HepG2 (cell line): Measurements from ENCODE around the gene SLC4A8. TPM values are rescaled to one million over a fixed set of nuclear protein-coding genes. Genes with fewer than 3 reads are reported as not detected.

Experiments
- ADNP ChIP-seq: sonication (generic); formaldehyde crosslinking; IDR thresholded peaks from 2 replicates; pipeline ENCODE4 v1.4.0; 2020; ENCODE audit warnings: missing genetic modification reagents
- EED ChIP-seq: sonication (generic); formaldehyde crosslinking; IDR thresholded peaks from 2 replicates; pipeline ENCODE4 v1.5.0; 2020; ENCODE audit warnings: mild to moderate bottlenecking, missing genetic modification reagents
- FOSL2 ChIP-seq: sonication (generic); formaldehyde crosslinking; IDR thresholded peaks from 2 replicates; pipeline ENCODE4 v1.4.0; 2020; ENCODE audit warnings: missing genetic modification reagents
- HNF4G ChIP-seq, 2 experiments: sonication (generic) in 1 of 2; formaldehyde crosslinking in 1 of 2; IDR thresholded peaks; 2 replicates each; pipeline versions ENCODE4 v1.4.0 to v1.6.1; 2011 to 2020; ENCODE audit warnings: borderline replicate concordance in 2 of 2, low read depth in 2 of 2, mild to moderate bottlenecking in 2 of 2, low read length in 1 of 2, missing genetic modification reagents in 1 of 2, moderate library complexity in 1 of 2
- KLF9 ChIP-seq: IDR thresholded peaks from 2 replicates; pipeline ENCODE4 v1.6.1; 2016; ENCODE audit warnings: low read depth
- MED13 ChIP-seq: sonication (generic); formaldehyde crosslinking; IDR thresholded peaks from 2 replicates; pipeline ENCODE4 v1.5.0; 2020; ENCODE audit warnings: missing genetic modification reagents
- POLR2A ChIP-seq, 2 experiments: IDR thresholded peaks; 2 replicates each; pipeline ENCODE4 v1.6.1; 2011; ENCODE audit warnings: low read depth in 2 of 2, low read length in 2 of 2, mild to moderate bottlenecking in 1 of 2, moderate library complexity in 1 of 2; ENCODE audit not compliant: insufficient read depth in 1 of 2
- SALL1 ChIP-seq: sonication (generic); formaldehyde crosslinking; IDR thresholded peaks from 2 replicates; pipeline ENCODE4 v1.8.0; 2022; ENCODE audit warnings: mild to moderate bottlenecking, missing genetic modification reagents
- SIX4 ChIP-seq: sonication (generic); formaldehyde crosslinking; IDR thresholded peaks from 2 replicates; pipeline ENCODE4 v1.4.0; 2020; ENCODE audit warnings: missing genetic modification reagents
- ZNF652 ChIP-seq: IDR thresholded peaks from 2 replicates; pipeline ENCODE4 v1.6.1; 2016; ENCODE audit warnings: low read depth, borderline replicate concordance
- polyA plus RNA-seq, 8 experiments: library from polyadenylated mRNA; depleted of rRNA in 3 of 8; stranded (reverse) in 7 of 8; unstranded in 1 of 8; fragments of >200 nt; fragmentation: Illumina TruSeq in 4 of 8; extraction: Trizol in 4 of 8; gene quantifications; 2 replicates each; pipeline versions ENCODE4 v1.2.1 to v1.2.3, GENCODE V29; 2011 to 2016; ENCODE audit warnings: low read depth in 4 of 8, missing spikeins in 1 of 8, mixed read lengths in 1 of 8; ENCODE audit not compliant: insufficient read depth in 1 of 8
- total RNA-seq, 5 experiments: library from RNA; depleted of rRNA; stranded (reverse); fragments of >200 nt; fragmentation: Illumina TruSeq; extraction: Trizol; gene quantifications; 2 replicates each; pipeline ENCODE4 v1.2.3, GENCODE V29; 2016; ENCODE audit warnings: low read depth in 1 of 5
- TF ChIP-seq, protein P1 (sequence below): sonication (generic); formaldehyde crosslinking; IDR thresholded peaks from 2 replicates; pipeline ENCODE4 v1.4.0; 2020; ENCODE audit warnings: missing genetic modification reagents
- TF ChIP-seq, protein P2 (sequence below): sonication (generic); formaldehyde crosslinking; IDR thresholded peaks from 2 replicates; pipeline ENCODE4 v1.5.1; 2020; ENCODE audit warnings: missing genetic modification reagents, mild to moderate bottlenecking, borderline replicate concordance

The SLC4A8 gene
- total and polyA plus RNA-seq, 2 of the 13 experiments (the other 11 are each of a cell fraction or from before 2014, with no cell fraction given), result under 0.01 to 0.07 TPM

DNA sequence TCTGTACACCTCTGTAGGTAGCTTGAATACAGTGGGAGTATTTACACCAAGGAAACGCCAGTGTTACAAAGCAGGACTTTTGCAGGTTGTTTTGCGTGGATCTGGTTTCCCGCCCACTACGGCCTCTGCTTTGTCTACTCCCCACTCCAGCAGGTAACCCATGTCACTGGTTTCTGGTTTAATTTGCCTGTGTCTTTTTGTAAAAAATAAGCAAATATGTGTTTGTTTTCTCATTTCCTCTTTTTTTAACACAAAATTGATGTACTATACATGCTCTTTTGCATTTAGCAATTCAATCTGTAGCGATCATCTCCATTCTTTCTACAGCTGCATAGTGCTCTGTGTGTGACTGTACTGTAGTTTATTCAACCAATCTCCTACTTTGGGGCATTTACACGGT lies 123.0 kb downstream of the SLC4A8 start (continued):
- TF ChIP-seq FOSL2 (CRISPR knock-in tag) (no peak), SIX4 (no peak), HNF4G (IDR thresholded peaks at IDR 0.05; ENCODE audit: borderline replicate concordance, low read depth, low read length) (no peak), HNF4G (CRISPR knock-in tag; IDR thresholded peaks at IDR 0.05; ENCODE audit: borderline replicate concordance, low read depth) (no peak), ADNP (CRISPR knock-in tag) (no peak), POLR2A (IDR thresholded peaks at IDR 0.05; ENCODE audit: insufficient read depth in 1 of 2, low read depth in 2 of 2, low read length in 2 of 2) (no peak), SALL1 (CRISPR knock-in tag) (no peak), MED13 (CRISPR knock-in tag) (no peak), KLF9 (CRISPR knock-in tag) (no peak), ZNF652 (CRISPR knock-in tag) (no peak), EED (CRISPR knock-in tag) (no peak)
- TF ChIP-seq, protein P1, sequence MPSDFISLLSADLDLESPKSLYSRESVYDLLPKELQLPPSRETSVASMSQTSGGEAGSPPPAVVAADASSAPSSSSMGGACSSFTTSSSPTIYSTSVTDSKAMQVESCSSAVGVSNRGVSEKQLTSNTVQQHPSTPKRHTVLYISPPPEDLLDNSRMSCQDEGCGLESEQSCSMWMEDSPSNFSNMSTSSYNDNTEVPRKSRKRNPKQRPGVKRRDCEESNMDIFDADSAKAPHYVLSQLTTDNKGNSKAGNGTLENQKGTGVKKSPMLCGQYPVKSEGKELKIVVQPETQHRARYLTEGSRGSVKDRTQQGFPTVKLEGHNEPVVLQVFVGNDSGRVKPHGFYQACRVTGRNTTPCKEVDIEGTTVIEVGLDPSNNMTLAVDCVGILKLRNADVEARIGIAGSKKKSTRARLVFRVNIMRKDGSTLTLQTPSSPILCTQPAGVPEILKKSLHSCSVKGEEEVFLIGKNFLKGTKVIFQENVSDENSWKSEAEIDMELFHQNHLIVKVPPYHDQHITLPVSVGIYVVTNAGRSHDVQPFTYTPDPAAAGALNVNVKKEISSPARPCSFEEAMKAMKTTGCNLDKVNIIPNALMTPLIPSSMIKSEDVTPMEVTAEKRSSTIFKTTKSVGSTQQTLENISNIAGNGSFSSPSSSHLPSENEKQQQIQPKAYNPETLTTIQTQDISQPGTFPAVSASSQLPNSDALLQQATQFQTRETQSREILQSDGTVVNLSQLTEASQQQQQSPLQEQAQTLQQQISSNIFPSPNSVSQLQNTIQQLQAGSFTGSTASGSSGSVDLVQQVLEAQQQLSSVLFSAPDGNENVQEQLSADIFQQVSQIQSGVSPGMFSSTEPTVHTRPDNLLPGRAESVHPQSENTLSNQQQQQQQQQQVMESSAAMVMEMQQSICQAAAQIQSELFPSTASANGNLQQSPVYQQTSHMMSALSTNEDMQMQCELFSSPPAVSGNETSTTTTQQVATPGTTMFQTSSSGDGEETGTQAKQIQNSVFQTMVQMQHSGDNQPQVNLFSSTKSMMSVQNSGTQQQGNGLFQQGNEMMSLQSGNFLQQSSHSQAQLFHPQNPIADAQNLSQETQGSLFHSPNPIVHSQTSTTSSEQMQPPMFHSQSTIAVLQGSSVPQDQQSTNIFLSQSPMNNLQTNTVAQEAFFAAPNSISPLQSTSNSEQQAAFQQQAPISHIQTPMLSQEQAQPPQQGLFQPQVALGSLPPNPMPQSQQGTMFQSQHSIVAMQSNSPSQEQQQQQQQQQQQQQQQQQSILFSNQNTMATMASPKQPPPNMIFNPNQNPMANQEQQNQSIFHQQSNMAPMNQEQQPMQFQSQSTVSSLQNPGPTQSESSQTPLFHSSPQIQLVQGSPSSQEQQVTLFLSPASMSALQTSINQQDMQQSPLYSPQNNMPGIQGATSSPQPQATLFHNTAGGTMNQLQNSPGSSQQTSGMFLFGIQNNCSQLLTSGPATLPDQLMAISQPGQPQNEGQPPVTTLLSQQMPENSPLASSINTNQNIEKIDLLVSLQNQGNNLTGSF (CRISPR knock-in tag), result no peak
- TF ChIP-seq, protein P2, sequence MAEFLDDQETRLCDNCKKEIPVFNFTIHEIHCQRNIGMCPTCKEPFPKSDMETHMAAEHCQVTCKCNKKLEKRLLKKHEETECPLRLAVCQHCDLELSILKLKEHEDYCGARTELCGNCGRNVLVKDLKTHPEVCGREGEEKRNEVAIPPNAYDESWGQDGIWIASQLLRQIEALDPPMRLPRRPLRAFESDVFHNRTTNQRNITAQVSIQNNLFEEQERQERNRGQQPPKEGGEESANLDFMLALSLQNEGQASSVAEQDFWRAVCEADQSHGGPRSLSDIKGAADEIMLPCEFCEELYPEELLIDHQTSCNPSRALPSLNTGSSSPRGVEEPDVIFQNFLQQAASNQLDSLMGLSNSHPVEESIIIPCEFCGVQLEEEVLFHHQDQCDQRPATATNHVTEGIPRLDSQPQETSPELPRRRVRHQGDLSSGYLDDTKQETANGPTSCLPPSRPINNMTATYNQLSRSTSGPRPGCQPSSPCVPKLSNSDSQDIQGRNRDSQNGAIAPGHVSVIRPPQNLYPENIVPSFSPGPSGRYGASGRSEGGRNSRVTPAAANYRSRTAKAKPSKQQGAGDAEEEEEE (CRISPR knock-in tag), result no peak
- TF ChIP-seq, all 625 proteins: peak for 0
